GM12801 (cell line): ENCODE measurements around the gene FRMD4A.

ENCODE experiments used
- CTCF ChIP-seq: IDR thresholded peaks from one replicate; pipeline ENCODE4 v1.5.1; 2011; ENCODE audit warnings: control low read depth; ENCODE audit not compliant: insufficient read length; ENCODE audit errors: extremely low read depth

The FRMD4A gene

GRCh38 chr10:13673156-13673555, 657.6 kb downstream of the FRMD4A start:
- no peak for TF ChIP-seq CTCF

- TF ChIP-seq CTCF: no peak
These were observed 658.2 kb downstream of the FRMD4A start for GRCh38 chr10:13672548-13672947.

- TF ChIP-seq CTCF: no peak
These were observed 658.8 kb downstream of the FRMD4A start for GRCh38 chr10:13671904-13672303.

GRCh38 chr10:13670311-13670710, 660.4 kb downstream of the FRMD4A start:
- TF ChIP-seq CTCF: no peak

GRCh38 chr10:13669901-13670300, 660.8 kb downstream of the FRMD4A start:
- TF ChIP-seq CTCF: no peak

GRCh38 chr10:13669182-13669855, 661.4 kb downstream of the FRMD4A start:
- no peak for TF ChIP-seq CTCF

GRCh38 chr10:13668126-13668525, 662.6 kb downstream of the FRMD4A start:
- TF ChIP-seq CTCF: no peak
